ENCODE measurements around the gene MUC5AC.
"Not testable (repeated sequence)": the region's sequence is repeated elsewhere in the genome, so short reads cannot be mapped to it uniquely, and the experiment has no call there.

MUC5AC gene

DNA sequence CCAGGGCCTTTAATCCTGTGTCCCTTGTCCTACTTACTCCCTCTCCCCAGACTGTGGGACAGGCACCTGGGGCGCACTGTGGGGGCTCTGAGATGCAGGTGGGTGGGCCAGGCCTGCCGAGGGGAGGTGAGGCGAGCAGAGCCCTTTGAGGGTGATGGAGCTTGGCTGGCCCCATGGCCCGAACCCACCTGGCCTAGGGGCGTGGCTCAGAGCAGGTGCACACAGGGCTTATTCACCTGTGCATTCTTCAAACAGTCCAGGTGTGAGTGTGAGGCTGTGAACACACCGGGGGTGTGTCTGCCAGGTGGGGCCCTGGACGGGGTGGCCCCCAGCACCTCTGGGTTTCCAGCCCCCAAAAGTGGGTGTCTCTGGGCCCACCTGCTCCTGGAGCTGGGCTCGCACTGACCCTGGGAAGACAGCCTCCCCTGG lies 9.0 kb upstream of the MUC5AC start:
- no peak for DNase-seq

DNA sequence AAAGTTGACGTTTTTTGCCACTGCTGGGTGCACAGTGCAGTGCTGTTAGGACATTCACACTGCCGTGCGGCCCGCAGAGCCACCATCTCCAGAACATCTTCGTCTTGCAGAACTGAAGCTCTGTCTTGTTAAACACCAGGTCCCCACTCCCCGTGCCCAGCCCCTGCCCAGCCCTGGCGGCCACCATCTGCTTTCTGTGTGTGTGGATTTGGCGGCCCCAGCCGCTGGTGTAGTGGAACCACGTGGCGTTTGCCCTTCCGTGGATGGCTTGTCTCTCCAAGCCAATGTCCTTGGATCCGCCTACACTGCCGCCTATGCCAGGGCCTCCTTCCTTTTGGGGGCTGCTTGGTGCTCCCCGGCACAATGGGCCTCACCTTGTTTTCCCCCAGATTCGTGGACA lies 8.2 kb upstream of the MUC5AC start:
- DNase-seq = no peak

DNA sequence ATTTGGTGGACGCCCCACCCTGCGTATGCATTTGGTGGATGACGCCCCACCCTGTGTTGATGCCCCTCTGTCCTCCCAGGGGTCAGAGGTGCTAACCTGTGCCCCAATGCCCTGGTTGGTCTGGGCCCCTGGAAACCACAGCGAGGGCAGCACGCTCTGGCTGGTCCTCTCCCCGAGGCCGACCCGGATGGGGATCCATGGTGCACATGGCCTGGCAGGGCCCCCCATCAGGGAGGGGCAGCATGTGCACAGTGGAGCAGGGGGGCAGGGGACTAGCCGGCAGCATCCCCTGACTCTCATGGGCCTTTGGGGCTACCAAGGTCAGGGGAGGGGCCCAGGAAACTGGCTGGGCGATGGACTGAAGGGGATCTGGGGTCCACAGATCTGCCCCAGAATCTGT lies 7.6 kb upstream of the MUC5AC start:
- DNase-seq = no peak

DNA sequence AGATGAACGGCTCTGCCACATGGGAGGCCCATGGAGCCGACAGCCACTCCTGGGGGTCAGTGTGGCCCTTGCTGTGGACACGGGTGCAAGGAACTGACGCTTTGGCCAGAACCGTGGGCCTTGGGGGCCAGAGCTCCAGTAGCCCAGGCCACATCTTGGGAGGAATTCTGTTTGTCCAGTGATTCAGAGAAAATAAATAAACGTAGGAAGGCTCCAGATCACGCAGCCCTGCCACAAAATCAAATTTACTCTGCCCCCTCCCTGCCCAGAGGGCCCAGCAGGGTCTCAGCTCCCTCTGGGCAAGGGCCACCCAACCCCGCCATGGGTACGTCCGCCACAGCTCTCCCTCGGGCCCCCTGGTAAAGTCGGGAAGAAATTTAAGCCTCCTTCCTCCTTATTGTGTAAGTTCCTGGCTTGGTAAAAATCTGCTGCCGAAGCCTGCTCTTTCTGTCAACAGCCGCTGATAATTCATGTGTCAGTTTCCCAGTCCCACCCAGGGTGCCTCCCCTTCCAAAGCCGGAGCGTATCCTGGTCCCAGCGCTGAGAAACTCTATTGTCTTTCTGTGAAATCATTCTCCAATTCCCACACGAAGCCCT lies 6.9 kb upstream of the MUC5AC start:
- no peak for DNase-seq

DNA sequence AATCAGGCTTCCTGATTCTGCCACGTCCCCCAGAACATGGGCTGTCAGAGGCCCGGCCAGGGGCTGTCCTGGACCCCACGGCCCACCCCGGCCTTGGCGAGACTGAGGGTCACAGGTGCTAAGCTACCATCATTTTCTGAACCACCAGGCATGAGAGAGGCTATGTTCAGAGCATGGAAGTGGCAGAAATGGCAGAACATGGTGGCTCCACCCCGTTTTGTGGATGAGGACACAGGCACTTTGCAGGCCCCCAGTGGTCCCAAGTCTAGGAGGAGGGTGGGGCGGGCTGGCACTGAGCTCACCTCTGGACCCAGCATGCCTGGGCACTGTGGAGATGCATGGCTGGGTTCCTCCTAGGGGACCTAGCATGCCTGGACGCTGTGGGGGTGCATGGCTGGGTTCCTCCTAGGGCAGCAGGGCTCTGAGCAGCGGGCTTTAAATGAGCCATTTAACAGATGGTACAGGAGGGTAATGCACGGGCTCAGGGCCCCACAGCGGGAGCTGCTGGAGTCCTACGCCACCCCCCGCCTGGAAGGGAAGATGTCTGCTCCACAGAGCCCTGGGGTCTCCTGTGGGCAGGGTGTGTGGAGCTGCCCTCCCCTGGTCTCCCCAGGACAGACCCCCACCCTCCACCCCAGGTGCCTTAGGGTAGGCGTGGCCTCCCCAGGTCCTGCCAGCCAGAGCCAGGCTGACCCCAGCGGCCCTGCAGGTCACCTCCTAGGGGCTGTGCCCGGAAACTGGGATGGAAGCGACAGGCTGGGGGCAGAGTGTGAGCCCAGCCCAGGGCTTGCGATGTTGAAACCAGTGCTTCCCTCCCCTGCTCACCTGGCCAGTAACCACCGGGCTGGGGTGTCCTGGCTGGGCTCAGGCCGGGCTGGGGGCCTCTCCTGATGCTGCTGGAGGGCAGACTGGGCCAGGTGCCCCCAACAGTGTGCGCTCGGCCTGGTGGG lies 6.1 kb upstream of the MUC5AC start:
- no peak for DNase-seq

DNA sequence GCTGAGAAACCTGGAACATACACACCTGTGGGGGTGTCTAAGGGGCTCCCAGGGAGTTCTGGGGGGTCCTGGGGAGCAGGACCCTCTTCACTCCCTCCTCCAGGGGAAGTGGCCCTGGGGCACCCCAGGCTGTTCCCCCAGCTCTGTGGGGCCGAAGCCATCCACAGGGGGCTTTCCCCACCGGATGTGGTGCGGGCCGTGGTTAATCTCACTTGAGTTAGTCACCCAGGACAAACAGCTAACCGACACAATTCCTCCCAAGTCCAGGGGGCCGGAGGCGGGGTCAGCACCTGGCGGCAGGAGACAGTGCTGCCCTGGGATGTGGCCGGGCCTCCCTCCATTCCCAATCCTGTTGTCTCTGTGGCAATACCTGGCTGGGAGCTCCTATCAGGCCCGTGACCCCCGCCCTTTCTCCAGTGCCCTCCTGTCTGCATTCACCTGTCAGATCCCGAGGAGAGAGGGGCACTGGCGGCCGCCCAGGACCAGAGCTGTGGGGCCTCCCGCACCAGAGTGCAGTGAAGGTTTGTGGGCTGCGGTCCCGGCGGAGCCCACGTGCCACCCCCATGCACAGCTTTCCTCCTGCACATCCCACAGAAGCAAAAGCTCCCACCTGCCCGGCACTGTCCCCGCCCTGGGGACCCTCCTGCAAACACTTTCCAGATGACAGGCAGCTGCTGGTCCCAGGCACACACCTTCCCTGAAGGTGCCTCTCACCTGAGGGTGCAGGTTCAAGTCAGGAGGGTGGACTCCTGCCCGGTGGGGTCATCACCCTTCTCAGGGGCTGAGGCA lies 5.2 kb upstream of the MUC5AC start:
- DNase-seq = peak in 1 of 2 donors; percentile 17

DNA sequence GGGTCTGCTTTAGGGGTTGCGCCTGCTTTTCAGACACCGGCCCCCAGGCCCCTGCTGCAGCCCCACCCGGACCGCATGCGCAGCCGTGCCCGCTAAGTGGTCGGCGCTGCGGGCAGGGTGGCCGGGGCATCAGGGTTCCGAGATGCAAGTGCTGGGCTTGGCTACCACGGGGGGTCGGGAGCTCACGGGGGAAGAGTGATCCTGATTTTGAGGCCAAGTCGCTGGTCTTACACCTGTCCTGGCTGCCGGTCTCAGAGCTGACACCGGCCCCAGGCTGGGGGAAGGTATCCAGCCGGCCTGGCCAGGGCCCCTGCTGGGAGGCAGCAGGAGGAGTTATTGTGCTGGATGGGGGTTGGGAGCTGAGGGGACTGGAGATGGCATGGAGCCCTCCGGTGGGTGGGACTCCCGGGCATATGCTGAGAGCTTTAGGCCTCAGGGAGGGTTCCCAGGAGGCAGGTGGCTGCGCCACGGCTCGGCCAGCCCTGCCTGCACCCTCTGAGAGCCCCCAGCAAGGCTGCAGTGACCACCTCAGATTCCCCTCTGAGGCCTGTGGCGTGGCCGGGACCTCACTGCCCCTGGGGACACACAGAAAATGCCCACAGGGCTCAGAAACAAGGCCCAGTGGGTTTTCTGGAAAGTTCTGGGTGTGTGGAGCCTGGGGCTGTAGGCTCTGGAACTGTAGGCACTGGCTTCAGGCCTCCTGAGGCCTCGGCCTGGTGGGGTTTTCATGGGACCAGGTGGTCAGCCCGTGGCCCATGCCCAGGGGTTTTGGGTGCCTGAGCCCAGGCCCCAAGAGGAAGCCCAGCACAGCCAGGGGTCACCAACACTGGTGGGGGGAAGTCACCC lies 4.4 kb upstream of the MUC5AC start:
- DNase-seq = no peak

DNA sequence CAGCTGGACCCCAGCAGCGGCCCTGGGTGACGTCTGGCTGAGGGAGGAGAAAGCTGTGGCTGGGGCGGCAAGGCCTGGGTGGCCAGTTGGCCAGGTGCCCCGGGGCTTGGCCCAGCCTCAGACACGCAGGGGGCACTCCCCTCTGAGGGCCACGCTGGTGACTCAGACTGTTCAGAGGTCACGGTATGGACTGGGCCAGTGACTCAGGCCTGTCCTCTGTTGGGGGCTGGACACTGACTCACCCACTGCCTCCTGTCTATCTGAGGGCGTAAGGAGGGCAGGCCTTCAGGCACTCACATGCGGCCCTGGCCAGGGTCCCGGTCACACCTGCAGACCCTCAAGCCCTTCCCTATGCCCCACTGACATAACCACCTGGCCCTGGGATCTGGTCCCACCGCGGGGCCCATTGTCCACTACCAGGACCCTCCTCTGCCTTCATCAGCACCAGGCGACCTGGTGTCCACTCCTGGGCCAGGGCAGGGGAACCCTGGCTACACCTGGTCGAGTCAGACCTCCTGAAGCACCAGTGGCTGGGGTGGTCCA lies 3.7 kb upstream of the MUC5AC start:
- no peak for DNase-seq

DNA sequence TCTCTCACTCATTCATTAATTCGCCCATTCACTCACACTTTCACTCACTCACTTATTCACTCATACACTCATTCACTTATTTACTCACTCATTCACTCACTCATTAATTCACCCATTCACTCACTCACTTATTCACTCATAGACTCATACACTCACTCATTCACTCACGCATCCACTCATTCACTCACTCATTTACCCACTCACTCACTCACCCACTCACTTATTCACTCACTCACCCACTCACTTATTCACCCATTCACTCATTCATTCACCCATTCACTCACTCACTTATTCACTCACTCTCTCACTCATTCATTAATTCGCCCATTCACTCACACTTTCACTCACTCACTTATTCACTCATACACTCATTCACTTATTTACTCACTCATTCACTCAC lies 3.1 kb upstream of the MUC5AC start:
- DNase-seq = not testable (repeated sequence)

DNA sequence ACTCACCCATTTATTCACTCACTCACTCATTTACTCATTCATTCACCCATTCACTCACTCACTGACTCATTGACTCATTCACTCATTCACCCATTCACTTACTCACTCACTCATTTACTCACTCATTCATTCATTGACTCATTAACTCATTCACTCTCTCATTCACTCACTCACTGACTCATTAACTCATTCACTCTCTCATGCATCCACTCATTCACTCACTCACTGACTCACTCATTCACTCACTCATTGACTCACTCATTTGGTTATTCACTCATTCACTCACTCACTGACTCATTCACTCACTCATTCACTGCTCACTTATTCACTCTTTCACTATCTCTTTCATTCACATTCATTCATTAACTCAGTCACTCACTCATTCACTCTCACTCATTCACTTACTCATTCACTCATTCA lies 2.5 kb upstream of the MUC5AC start:
- DNase-seq = no peak

DNA sequence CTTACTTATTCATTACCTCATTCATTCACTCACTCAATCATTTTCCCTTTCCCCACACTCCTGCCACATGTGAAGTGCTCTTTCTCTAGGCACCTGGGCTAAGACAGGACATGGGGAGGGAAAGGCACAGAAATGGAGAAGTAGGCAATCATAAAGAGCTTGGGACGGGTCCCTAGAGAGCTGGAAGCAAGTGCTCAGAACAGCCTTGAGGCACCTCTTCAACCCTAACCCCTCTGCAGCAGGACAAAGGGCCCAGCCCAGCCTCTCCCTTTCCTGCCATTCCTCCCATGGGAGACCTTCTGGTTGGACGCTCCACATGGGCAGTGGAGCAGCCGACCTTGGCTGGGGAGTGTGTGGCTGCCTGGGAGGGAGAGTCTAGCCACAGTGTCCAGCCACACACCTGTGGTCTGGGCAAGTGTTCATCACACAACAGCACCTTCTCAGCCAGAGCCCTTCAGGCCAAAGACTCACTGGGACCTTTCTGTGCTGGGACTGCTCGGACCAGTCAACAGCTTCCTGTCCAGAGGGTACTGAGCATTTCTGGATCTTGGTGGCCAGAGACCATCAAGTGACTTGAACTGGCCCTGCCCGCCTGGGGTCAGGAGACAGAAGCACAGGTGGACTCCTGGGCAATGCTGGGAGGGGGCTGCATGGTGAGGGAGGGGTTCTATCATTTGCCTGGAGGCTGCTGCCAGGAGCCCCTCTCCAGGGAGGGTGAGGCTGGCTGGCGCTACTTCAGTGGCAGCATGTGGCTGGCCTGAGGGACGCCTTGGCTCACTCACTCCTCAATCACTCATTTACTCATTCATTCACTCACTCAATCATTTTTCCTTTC lies 1.0 kb upstream of the MUC5AC start:
- no peak for DNase-seq

DNA sequence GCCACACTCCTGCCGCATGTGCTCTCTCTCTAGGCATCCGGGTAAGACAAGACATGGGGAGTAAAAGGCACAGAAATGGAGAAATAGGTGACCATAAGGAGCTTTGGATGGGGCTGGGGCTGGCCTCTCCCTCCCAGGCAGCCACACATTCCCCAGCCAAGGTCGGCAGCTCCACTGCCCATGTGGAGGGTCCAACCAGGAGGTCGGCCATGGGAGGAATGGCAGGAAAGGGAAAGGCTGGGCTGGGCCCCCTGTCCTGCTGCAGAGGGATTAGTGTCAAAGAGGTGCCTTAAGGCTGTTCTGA lies 460 bp upstream of the MUC5AC start:
- no peak for DNase-seq

DNA sequence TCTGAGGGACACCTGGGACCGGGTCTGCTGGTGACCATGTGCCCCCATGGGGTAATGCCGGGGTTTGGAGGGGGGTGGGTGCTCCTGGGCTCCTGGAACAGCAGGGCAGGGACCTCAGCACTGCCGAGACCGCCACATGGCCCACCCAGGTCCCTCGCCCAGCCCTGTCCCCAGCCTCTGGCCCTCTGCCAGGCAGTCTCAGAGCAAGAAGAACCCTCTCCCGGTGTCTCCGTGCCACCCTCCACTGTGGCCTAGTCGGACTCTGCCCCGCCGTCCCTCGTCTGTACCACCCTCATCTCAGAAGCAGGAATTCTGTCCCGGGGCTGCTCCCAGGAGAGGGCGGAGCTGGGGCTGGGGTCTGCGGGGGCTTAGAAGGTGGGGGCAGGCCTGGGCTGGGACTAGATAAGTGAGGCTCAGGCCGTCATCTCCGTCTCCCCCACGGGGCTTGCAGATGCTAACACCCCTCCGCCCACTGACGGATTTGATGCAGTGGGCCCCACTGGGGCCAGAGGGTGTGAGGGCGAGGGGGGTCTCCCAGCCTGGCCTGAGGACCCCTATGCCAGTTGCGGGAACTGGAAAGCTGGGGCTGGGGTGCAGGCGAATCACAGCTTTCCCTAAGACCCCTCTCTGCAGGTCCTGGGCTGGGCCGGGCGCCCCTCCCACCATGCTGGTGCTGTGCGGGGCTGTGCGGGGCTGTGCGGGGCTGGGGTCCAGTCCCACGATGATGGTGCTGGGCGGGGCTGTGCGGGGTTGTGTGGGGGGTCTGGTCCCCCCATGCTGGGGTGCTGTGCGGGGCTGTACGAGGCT lies 1.1 kb downstream of the MUC5AC start:
- no peak for DNase-seq

DNA sequence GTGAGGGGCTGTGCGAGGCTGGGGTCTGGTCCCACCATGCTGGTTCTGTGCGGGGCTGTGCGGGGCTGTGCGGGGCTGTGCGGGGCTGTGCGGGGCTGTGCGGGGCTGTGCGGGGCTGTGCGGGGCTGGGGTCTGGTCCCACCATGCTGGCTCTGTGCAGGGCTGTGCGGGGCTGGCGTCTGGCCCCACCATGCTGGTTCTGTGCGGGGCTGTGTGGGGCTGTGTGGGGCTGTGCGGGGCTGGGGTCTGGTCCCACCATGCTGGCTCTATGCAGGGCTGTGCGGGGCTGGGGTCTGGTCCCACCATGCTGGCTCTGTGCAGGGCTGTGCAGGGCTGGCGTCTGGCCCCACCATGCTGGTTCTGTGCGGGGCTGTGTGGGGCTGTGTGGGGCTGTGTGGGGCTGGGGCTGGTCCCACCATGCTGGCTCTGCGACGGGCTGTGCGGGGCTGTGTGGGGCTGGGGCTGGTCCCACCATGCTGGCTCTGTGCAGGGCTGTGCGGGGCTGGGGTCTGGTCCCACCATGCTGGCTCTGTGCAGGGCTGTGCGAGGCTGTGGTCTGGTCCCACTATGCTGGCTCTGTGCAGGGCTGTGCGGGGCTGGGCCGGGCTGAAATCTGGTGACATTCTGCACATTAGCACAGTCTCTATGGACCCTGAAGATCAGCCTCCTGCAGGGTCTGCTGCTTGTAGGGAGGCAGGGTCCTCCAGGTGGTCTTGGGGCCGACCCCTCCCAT lies 1.9 kb downstream of the MUC5AC start:
- DNase-seq = not testable (repeated sequence)

DNA sequence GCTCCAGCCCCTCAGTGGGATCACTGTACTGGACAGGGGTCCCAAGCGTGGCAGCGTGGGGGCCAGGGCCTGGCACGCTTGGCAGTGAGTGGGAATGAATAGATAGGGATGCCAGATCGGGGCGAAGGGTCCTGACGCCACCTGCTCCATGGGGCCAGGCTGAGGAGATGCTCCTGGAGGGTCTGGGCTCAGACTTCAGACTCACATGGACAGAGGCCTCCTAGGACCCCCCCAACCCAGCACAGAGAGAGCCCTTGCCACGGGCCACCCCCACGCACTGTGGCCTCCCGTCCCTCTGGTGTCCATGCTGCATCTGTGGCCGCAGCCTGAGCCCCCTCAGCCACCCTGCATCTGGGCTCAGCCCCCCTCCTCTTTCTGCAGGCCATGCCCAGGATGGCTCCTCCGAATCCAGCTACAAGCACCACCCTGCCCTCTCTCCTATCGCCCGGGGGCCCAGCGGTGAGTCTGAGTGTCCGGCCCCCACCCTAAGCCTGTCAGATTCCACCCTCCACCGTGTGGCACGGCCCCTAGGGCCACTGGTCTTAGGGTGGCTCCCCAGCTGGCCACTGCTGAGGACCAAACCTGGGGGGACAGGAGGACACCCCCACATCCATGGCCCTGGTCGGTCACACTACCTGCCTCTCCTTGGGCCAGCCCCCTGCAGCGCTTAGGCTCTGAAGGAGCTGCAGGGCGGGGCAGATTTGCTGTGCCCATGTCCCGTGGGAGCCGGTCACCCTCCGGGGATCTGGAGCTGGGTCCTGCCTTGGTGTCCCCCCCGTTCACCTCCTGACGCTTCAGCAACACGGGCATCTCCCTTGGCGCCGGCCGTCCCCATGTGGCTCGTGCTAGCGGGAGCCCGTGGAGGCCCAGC lies 2.7 kb downstream of the MUC5AC start:
- DNase-seq = no peak

DNA sequence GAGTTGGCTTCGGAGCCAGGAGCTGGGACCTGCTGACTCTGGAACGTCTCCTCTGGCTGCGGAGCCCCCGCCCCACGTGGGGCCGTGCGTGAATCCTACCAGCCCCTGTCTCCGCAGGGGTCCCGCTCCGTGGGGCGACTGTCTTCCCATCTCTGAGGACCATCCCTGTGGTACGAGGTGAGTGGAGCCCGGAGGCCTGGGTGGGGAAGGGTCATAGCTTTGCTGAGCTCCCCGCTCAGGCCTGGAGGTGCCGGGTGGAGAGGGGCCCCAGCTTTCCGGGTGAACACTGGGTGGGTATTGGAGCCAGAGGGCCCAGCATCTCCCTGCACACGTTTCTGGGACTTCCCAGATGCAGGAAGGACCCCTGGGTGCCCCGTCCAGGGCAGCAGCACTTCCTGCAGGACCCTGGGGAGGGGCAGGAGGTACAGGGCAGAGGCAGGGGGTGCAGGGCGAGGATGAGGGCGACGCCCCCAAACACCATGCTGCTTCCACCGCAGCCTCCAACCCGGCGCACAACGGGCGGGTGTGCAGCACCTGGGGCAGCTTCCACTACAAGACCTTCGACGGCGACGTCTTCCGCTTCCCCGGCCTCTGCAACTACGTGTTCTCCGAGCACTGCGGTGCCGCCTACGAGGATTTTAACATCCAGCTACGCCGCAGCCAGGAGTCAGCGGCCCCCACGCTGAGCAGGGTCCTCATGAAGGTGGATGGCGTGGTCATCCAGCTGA lies 3.8 kb downstream of the MUC5AC start:
- no peak for DNase-seq

DNA sequence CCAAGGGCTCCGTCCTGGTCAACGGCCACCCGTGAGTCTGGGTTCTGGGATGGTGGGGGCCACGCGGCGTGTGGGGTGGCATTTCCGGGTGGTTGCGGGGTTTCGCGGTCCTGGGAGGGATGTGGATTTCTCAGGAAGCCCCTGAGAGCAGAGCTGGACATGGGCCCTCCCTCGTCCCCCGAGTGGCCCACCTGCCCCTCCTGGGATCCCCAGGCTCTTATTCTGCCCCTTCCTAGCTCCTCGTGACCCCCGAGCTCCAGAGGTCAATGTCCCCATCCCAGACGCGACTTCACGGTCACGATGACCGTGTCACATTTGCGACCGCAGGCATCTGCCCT lies 4.4 kb downstream of the MUC5AC start:
- no peak for DNase-seq
